ENCODE data around the gene SCAI. TPM values are rescaled to one million over a fixed set of nuclear protein-coding genes. Genes with fewer than 3 reads are reported as not detected.

SCAI gene
- total and polyA plus RNA-seq, 2 of the 4 experiments (the other 2 are of a cell fraction) = 3.6 to 14.5 TPM

DNA sequence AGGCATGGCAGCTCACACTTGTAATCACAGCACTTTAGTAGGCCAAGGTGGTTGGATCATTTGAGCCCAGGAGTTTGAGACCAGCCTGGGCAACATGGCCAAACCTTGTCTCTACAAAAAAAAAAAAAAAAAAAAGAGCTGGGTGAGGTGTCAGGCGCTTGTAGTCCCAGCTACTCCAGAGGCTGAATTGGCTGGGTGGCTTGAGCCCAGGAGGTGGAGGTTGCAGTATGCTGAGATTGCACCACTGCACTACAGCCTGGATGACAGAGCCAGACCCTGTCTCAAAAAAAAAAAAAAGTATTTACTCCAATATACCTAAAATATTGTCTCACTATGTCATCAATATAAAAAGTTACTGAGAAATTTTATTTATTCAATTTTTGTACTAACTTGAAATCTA lies 2.8 kb downstream of the SCAI start:
- Histone ChIP-seq H3K79me1 (ENCODE audit: low read depth in 1 of 2, low read length in 2 of 2) (peaks cover 8 to 45% of the 10 kb centered on the region in 2 experiments), H2AK5ac (ENCODE audit: low read depth, low read length) (no peak overlapping the region), H4K8ac (ENCODE audit: low read depth in 2 of 2, low read length in 2 of 2) (no peak overlapping the region), H3K36me3 (ENCODE audit: control insufficient read depth, insufficient read depth, low read length) (no peaks in the 10 kb centered on the region; the same call in 1 of the 2 replicates), H3K56ac (ENCODE audit: extremely low read depth, insufficient read depth, low read length) (no peak overlapping the region), H3K9me3 (ENCODE audit: control insufficient read depth, insufficient read depth, low read length) (no peaks in the 10 kb centered on the region), H2AFZ (replicated peaks; ENCODE audit: low read length, poor library complexity) (no peak overlapping the region), H3K9me1 (ENCODE audit: insufficient read depth, low read length) (no peaks in the 10 kb centered on the region), H3K27ac (ENCODE audit: insufficient read depth, low read length) (no peak overlapping the region), H2BK5ac (ENCODE audit: low read depth, low read length, poor library complexity, severe bottlenecking) (no peak overlapping the region), H4K91ac (ENCODE audit: insufficient read depth, low read depth, low read length) (no peak overlapping the region), H4K20me1 (ENCODE audit: insufficient read depth, low read length) (peaks cover 3% of the 10 kb centered on the region; the same call in 1 of the 2 replicates), H3K4me1 (ENCODE audit: control insufficient read depth, insufficient read depth, low read length) (peaks cover 7% of the 10 kb centered on the region; the same call in 1 of the 2 replicates), H2BK20ac (ENCODE audit: low read depth, low read length) (no peak overlapping the region), H3K9ac (ENCODE audit: low read depth, low read length) (no peak overlapping the region), H2AK9ac (replicated peaks; ENCODE audit: low read depth, low read length, poor library complexity) (no peak overlapping the region), H3K4me2 (ENCODE audit: low read depth, low read length) (no peak overlapping the region), H4K5ac (ENCODE audit: low read depth, low read length) (no peak overlapping the region), H3K4me3 (ENCODE audit: insufficient read depth, low read depth, low read length) (no peak overlapping the region), H3K4ac (ENCODE audit: low read depth, low read length) (no peak overlapping the region), H3K18ac (ENCODE audit: low read depth, low read length) (no peak overlapping the region), H2BK15ac (ENCODE audit: low read depth, low read length) (no peak overlapping the region), H3K14ac (replicated peaks; ENCODE audit: low read depth, low read length) (no peak overlapping the region), H3K27me3 (ENCODE audit: control insufficient read depth, insufficient read depth, low read length) (no peaks in the 10 kb centered on the region), H2BK120ac (ENCODE audit: low read depth, low read length) (no peak overlapping the region), H3K23ac (ENCODE audit: low read depth, low read length) (no peak overlapping the region)
- POLR2A ChIA-PET (ENCODE audit: unreplicated experiment) = interaction anchor here (0.6 kb wide), 1 partner anchor 10 kb away, joined by 6 read pairs; no protein-coding TSS in a partner anchor
- no peak for TF ChIP-seq NFE2L2 (IDR thresholded peaks at IDR 0.05; ENCODE audit: low read depth, low read length)
- no peak for TF ChIP-seq CEBPB (IDR thresholded peaks at IDR 0.05; ENCODE audit: low read depth, low read length)
- TF ChIP-seq RAD21 (IDR thresholded peaks at IDR 0.05; ENCODE audit: low read length) = no peak
- TF ChIP-seq, protein P1, sequence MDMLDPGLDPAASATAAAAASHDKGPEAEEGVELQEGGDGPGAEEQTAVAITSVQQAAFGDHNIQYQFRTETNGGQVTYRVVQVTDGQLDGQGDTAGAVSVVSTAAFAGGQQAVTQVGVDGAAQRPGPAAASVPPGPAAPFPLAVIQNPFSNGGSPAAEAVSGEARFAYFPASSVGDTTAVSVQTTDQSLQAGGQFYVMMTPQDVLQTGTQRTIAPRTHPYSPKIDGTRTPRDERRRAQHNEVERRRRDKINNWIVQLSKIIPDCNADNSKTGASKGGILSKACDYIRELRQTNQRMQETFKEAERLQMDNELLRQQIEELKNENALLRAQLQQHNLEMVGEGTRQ (IDR thresholded peaks at IDR 0.05; ENCODE audit: low read depth, low read length) = no peak
- TF ChIP-seq FOS (IDR thresholded peaks at IDR 0.05; ENCODE audit: low read depth, low read length) = no peak
- no peak for TF ChIP-seq MXI1 (IDR thresholded peaks at IDR 0.05; ENCODE audit: borderline replicate concordance, low read depth, low read length)
- TF ChIP-seq, protein P2, sequence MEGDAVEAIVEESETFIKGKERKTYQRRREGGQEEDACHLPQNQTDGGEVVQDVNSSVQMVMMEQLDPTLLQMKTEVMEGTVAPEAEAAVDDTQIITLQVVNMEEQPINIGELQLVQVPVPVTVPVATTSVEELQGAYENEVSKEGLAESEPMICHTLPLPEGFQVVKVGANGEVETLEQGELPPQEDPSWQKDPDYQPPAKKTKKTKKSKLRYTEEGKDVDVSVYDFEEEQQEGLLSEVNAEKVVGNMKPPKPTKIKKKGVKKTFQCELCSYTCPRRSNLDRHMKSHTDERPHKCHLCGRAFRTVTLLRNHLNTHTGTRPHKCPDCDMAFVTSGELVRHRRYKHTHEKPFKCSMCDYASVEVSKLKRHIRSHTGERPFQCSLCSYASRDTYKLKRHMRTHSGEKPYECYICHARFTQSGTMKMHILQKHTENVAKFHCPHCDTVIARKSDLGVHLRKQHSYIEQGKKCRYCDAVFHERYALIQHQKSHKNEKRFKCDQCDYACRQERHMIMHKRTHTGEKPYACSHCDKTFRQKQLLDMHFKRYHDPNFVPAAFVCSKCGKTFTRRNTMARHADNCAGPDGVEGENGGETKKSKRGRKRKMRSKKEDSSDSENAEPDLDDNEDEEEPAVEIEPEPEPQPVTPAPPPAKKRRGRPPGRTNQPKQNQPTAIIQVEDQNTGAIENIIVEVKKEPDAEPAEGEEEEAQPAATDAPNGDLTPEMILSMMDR (conservative IDR thresholded peaks at IDR 0.05; ENCODE audit: low read depth, low read length) = no peak
- no peak for TF ChIP-seq CHD1 (IDR thresholded peaks at IDR 0.05; ENCODE audit: low read depth, low read length)
- no peak for TF ChIP-seq MAFK (IDR thresholded peaks at IDR 0.05; ENCODE audit: low read depth, low read length)
- no peak for TF ChIP-seq BHLHE40 (IDR thresholded peaks at IDR 0.05; ENCODE audit: low read depth, low read length)
- TF ChIP-seq, protein P3, sequence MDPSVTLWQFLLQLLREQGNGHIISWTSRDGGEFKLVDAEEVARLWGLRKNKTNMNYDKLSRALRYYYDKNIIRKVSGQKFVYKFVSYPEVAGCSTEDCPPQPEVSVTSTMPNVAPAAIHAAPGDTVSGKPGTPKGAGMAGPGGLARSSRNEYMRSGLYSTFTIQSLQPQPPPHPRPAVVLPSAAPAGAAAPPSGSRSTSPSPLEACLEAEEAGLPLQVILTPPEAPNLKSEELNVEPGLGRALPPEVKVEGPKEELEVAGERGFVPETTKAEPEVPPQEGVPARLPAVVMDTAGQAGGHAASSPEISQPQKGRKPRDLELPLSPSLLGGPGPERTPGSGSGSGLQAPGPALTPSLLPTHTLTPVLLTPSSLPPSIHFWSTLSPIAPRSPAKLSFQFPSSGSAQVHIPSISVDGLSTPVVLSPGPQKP (IDR thresholded peaks at IDR 0.05; ENCODE audit: borderline replicate concordance, low read depth, low read length) = no peak
- no peak for TF ChIP-seq SMC3 (IDR thresholded peaks at IDR 0.05; ENCODE audit: low read depth, low read length)
- TF ChIP-seq RCOR1 (IDR thresholded peaks at IDR 0.05; ENCODE audit: insufficient replicate concordance, low read length) = no peak
- no peak for TF ChIP-seq RFX5 (IDR thresholded peaks at IDR 0.05; ENCODE audit: low read depth, low read length)
- no peak for TF ChIP-seq POLR2A (IDR thresholded peaks at IDR 0.05; ENCODE audit: low read depth, low read length)
- no peak for TF ChIP-seq MAZ (IDR thresholded peaks at IDR 0.05; ENCODE audit: borderline replicate concordance, low read depth, low read length)
- CTCF ChIA-PET = interaction anchor here (0.7 kb wide), 2 partner anchors 22 to 193 kb away, joined by 3 read pairs; no protein-coding TSS in a partner anchor
- no TSS peak for BruUV-seq (replicated peaks)
- dilution Hi-C loops (cut with HindIII; ENCODE audit: low sequenced_read_pairs, unreplicated experiment) = no loop called here
- intact Hi-C loops (cut with micrococcal nuclease) = no loop called here
- WGBS, 2 experiments (ENCODE audit: extremely low coverage in 2 of 2, insufficient read length in 1 of 2) = no CpG with 5 or more reads among the region's 1 CpG
- in situ Hi-C loops (cut with MboI; ENCODE audit: low sequenced_read_pairs) = loop anchor here (5.0 to 10.0 kb wide), 3 partner anchors 198 to 366 kb away; partner anchors contain the start of genes ARPC5L, GOLGA1, NR6A1 and OLFML2A
- no peak for ATAC-seq (ENCODE audit: low read depth)
- no peak for DNase-seq
